Gastroesophageal sphincter (tissue), 4 donors: ENCODE results near the gene DNAJC5. TPM values are rescaled to one million over a fixed set of nuclear protein-coding genes. Genes with fewer than 3 reads are reported as not detected.

Experiments used
- ATAC-seq: fragments of 150-250 bp; one replicate; pipeline ENCODE4 v1.9.1; 2016; ENCODE audit warnings: mild to moderate bottlenecking, moderate library complexity
- H3K27ac ChIP-seq, 4 donors: fragments of 200-600 bp; sonication (generic) in 3 of 4; 1 replicate in 3 of 4; 2 replicates in 1 of 4; pipeline ENCODE4 v1.5.1; 2016 to 2019
- H3K27me3 ChIP-seq: fragments of 200-600 bp; sonication (generic); one replicate; pipeline ENCODE4 v1.5.1; 2019
- H3K36me3 ChIP-seq, 2 donors: fragments of 200-600 bp; sonication (generic); one replicate each; pipeline ENCODE4 v1.5.1; 2019; ENCODE audit warnings: control low read depth in 1 of 2
- H3K4me1 ChIP-seq, 3 donors: fragments of 200-600 bp; sonication (generic); 1 replicate in 2 of 3; 2 replicates in 1 of 3; pipeline ENCODE4 v1.5.1; 2016 to 2019; ENCODE audit warnings: control low read depth in 2 of 3
- H3K4me3 ChIP-seq, 2 donors: fragments of 200-600 bp; sonication (generic); one replicate each; pipeline ENCODE4 v1.5.1; 2019; ENCODE audit warnings: mild to moderate bottlenecking in 1 of 2, moderate library complexity in 1 of 2
- H3K9me3 ChIP-seq, 3 donors: fragments of 200-600 bp; sonication (generic); one replicate each; pipeline ENCODE4 v1.5.1; 2017 to 2019; ENCODE audit warnings: control low read depth in 2 of 3
- CTCF ChIP-seq, 4 experiments: fragments of 200-600 bp in 2 of 4; fragments of 450-650 bp in 2 of 4; sonication (generic) in 1 of 4; IDR thresholded peaks; one replicate each; pipeline ENCODE4 v1.5.1; 2017 to 2019; ENCODE audit warnings: antibody characterized with exemption in 4 of 4, mild to moderate bottlenecking in 2 of 4, moderate library complexity in 2 of 4
- EP300 ChIP-seq: sonication (generic); formaldehyde crosslinking; IDR thresholded peaks from one replicate; pipeline ENCODE4 v1.6.1; 2017; ENCODE audit warnings: antibody characterized with exemption, mild to moderate bottlenecking
- POLR2A ChIP-seq, 2 donors: fragments of 450-650 bp; IDR thresholded peaks; one replicate each; pipeline ENCODE4 v1.6.1; 2017; ENCODE audit warnings: antibody characterized with exemption in 2 of 2, mild to moderate bottlenecking in 2 of 2, moderate library complexity in 1 of 2
- POLR2AphosphoS5 ChIP-seq: sonication (generic); formaldehyde crosslinking; IDR thresholded peaks from one replicate; pipeline ENCODE4 v1.6.1; 2017; ENCODE audit warnings: antibody characterized with exemption
- WGBS, 2 donors: methylation state at CpG; one replicate each; pipeline ENCODE4 v1.1.5; 2018; ENCODE audit warnings: low coverage in 1 of 2; 5-methylcytosine and 5-hydroxymethylcytosine counted together
- total RNA-seq, 4 donors: library from RNA; depleted of rRNA; stranded (reverse); fragments of >200 nt; gene quantifications; one replicate each; pipeline ENCODE4 v1.1.0, GENCODE V29; 2016

Gene DNAJC5
- total RNA-seq, 4 donors from 2014 or later = 44.7 to 70.6 (median 47.6) TPM

GRCh38 chr20:63858393-63859165 is 36.3 kb upstream of the DNAJC5 start:
- H3K9me3 ChIP-seq = no peaks in the 10 kb centered on the region
- WGBS, 2 donors = no CpG with 5 or more reads among the region's 12 CpGs
- H3K27me3 ChIP-seq = peaks cover 46% of the 10 kb centered on the region
- no peak overlapping the region for H3K4me3 ChIP-seq
- peaks cover 0 to 21% of the 10 kb centered on the region in 2 donors for H3K36me3 ChIP-seq
- TF ChIP-seq POLR2A (IDR thresholded peaks at IDR 0.05) = no peak
- no peak for TF ChIP-seq EP300
- TF ChIP-seq CTCF (IDR thresholded peaks at IDR 0.05) = no peak
- TF ChIP-seq POLR2AphosphoS5 = no peak
- H3K27ac ChIP-seq = peak overlapping the region in 3 of 4 donors; percentile 55 to 68 (median 59)
- peak; percentile 20 for ATAC-seq
- peaks cover 0 to 72% (median 36%) of the 10 kb centered on the region in 3 donors for H3K4me1 ChIP-seq

- H3K36me3 ChIP-seq = peaks cover 0 to 21% of the 10 kb centered on the region in 2 donors
- H3K27me3 ChIP-seq = peaks cover 39% of the 10 kb centered on the region
- no peaks in the 10 kb centered on the region for H3K9me3 ChIP-seq
- TF ChIP-seq EP300 (no peak), POLR2AphosphoS5 (no peak), CTCF (IDR thresholded peaks at IDR 0.05) (peak in 1 of 4 experiments; percentile 32)
- ATAC-seq = no peak
- peak overlapping the region in 3 of 4 donors; percentile 55 to 68 (median 59) for H3K27ac ChIP-seq
- no peak overlapping the region for H3K4me3 ChIP-seq
- peaks cover 0 to 71% (median 34%) of the 10 kb centered on the region in 3 donors for H3K4me1 ChIP-seq
- 100% methylated on average over 1 of the region's 7 CpGs; no CpG with 5 or more reads in 1 of the 2 donors for WGBS, 2 donors
Observed at GRCh38 chr20:63859166-63859699, 35.7 kb upstream of the DNAJC5 start.

- Histone ChIP-seq H3K27ac (no peak overlapping the region), H3K9me3 (no peaks in the 10 kb centered on the region), H3K36me3 (peaks cover 0 to 21% of the 10 kb centered on the region in 2 donors), H3K4me1 (peaks cover 0 to 64% (median 21%) of the 10 kb centered on the region in 3 donors), H3K4me3 (no peak overlapping the region), H3K27me3 (peaks cover 27% of the 10 kb centered on the region)
- WGBS, 2 donors = 41 to 56% methylated on average over 3 to 5 of the region's 17 CpGs
- ATAC-seq = no peak
- TF ChIP-seq POLR2A (IDR thresholded peaks at IDR 0.05) = no peak
- no peak for TF ChIP-seq CTCF (IDR thresholded peaks at IDR 0.05)
- TF ChIP-seq POLR2AphosphoS5 = no peak
- TF ChIP-seq EP300 = no peak
Observed at GRCh38 chr20:63860325-63861051, 34.4 kb upstream of the DNAJC5 start.

GRCh38 chr20:63861365-63861934 is 33.5 kb upstream of the DNAJC5 start, which contains the start of gene ABHD16B:
ABHD16B (plus strand) TSS chr20:63861498; CDS start chr20:63861541, 43 bp downstream.
- Histone ChIP-seq H3K4me3 (no peak within 1 kb of the TSS), H3K36me3 (peaks cover 0 to 21% of the 10 kb centered on the region in 2 donors), H3K4me1 (peaks cover 0 to 64% (median 23%) of the 10 kb centered on the region in 3 donors), H3K9me3 (no peaks in the 10 kb centered on the region), H3K27ac (no peak within 1 kb of the TSS), H3K27me3 (peaks cover 17% of the 10 kb centered on the region)
- no peak for ATAC-seq
- TF ChIP-seq POLR2A (IDR thresholded peaks at IDR 0.05) (no peak), POLR2AphosphoS5 (no peak), CTCF (IDR thresholded peaks at IDR 0.05) (no peak), EP300 (no peak)
- WGBS, 2 donors = no CpG with 5 or more reads among the region's 59 CpGs
